Spleen (tissue), 7 donors: ENCODE data around the gene CHD1.

Experiments used
- POLR2A ChIP-seq, 3 donors: fragments of 450-650 bp; IDR thresholded peaks; one replicate each; pipeline ENCODE4 v1.5.1; 2017; ENCODE audit warnings: antibody characterized with exemption in 3 of 3, mild to moderate bottlenecking in 1 of 3
- POLR2AphosphoS5 ChIP-seq, 3 donors: sonication (generic); formaldehyde crosslinking; IDR thresholded peaks; one replicate each; pipeline ENCODE4 v1.5.1; 2017; ENCODE audit warnings: antibody characterized with exemption in 3 of 3
- TF ChIP-seq, protein P1 (sequence below), 11 experiments: fragments of 200-600 bp in 7 of 11; fragments of 450-650 bp in 4 of 11; sonication (generic) in 4 of 11; IDR thresholded peaks in 8 of 11; conservative IDR thresholded peaks in 3 of 11; 1 replicate in 7 of 11; 2 replicates in 4 of 11; pipeline versions ENCODE4 v1.4.0 to v1.8.0; 2016 to 2021; ENCODE audit warnings: antibody characterized with exemption in 11 of 11, inconsistent platforms in 4 of 11, mild to moderate bottlenecking in 1 of 11
- donor health status: DM: no; HTN: no; CAD: no; lungs with moderate emphysema.
- donor health status: DM: no; HTN: no; CAD: no.
- donor health status: DM: no; HTN: no; CAD: no.

DNA sequence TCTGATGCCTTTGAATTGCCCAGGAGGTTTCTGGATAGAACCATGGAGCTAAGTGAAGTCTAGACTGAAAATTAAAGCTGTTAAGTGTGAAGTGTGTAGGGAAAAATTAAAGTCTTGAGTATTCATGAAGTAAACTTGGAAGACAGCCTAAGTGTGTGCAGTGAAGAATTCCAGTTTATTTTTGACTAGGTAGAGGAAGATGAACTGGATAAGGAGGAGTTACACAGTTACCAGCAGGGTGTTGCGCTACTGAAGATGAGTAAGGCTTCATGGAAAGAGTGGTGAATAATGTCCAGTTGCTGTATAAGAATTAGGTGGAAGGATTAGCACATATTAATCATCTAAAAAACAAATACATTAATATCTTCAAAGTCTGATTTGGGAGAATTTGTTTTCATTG is 5.7 kb upstream of the CHD1 start:
- TF ChIP-seq, protein P1, sequence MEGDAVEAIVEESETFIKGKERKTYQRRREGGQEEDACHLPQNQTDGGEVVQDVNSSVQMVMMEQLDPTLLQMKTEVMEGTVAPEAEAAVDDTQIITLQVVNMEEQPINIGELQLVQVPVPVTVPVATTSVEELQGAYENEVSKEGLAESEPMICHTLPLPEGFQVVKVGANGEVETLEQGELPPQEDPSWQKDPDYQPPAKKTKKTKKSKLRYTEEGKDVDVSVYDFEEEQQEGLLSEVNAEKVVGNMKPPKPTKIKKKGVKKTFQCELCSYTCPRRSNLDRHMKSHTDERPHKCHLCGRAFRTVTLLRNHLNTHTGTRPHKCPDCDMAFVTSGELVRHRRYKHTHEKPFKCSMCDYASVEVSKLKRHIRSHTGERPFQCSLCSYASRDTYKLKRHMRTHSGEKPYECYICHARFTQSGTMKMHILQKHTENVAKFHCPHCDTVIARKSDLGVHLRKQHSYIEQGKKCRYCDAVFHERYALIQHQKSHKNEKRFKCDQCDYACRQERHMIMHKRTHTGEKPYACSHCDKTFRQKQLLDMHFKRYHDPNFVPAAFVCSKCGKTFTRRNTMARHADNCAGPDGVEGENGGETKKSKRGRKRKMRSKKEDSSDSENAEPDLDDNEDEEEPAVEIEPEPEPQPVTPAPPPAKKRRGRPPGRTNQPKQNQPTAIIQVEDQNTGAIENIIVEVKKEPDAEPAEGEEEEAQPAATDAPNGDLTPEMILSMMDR (IDR thresholded peaks at IDR 0.05 in 8 of 11, conservative IDR thresholded peaks at IDR 0.05 in 3 of 11), result no peak
- TF ChIP-seq POLR2A (IDR thresholded peaks at IDR 0.05), result no peak
- TF ChIP-seq POLR2AphosphoS5 (IDR thresholded peaks at IDR 0.05), result no peak
